Omental fat pad (tissue), 4 donors: ENCODE results near the gene LMO4. TPM values are rescaled to one million over a fixed set of nuclear protein-coding genes. Genes with fewer than 3 reads are reported as not detected.

Experiments used
- ATAC-seq: fragments of 150-250 bp; one replicate; pipeline ENCODE4 v1.9.1; 2016; ENCODE audit warnings: mild to moderate bottlenecking, moderate library complexity; ENCODE audit not compliant: low FRiP score
- DNase-seq: peaks from one replicate; pipeline ENCODE4 v3.0.0-alpha.2; 2019; ENCODE audit warnings: low spot score
- CTCF ChIP-seq, 3 donors: fragments of 450-650 bp; IDR thresholded peaks; one replicate each; pipeline ENCODE4 v1.5.1; 2016 to 2017; ENCODE audit warnings: antibody characterized with exemption in 3 of 3, mild to moderate bottlenecking in 3 of 3, moderate library complexity in 2 of 3
- total RNA-seq, 4 donors: library from RNA; depleted of rRNA; stranded (reverse); fragments of >200 nt; gene quantifications; one replicate each; pipeline ENCODE4 v1.1.0, GENCODE V29; 2016

The LMO4 gene
- total RNA-seq, 4 donors from 2014 or later = 42.0 to 52.9 (median 49.0) TPM

GRCh38 chr1:87294633-87295032 is 34.0 kb upstream of the LMO4 start:
- ATAC-seq (no peak), DNase-seq (no peak)
- TF ChIP-seq CTCF (IDR thresholded peaks at IDR 0.05) = no peak

GRCh38 chr1:87295445-87296110 is 33.1 kb upstream of the LMO4 start:
- DNase-seq (no peak), ATAC-seq (no peak)
- TF ChIP-seq CTCF (IDR thresholded peaks at IDR 0.05) = no peak

GRCh38 chr1:87296206-87296605 is 32.5 kb upstream of the LMO4 start:
- no peak for TF ChIP-seq CTCF (IDR thresholded peaks at IDR 0.05)
- DNase-seq (no peak), ATAC-seq (no peak)

- TF ChIP-seq CTCF (IDR thresholded peaks at IDR 0.05) = no peak
- ATAC-seq (no peak), DNase-seq (no peak)
Observed at GRCh38 chr1:87299661-87300060, 29.0 kb upstream of the LMO4 start.

- TF ChIP-seq CTCF (IDR thresholded peaks at IDR 0.05) = no peak
Observed at GRCh38 chr1:87300628-87301027, 28.1 kb upstream of the LMO4 start.

GRCh38 chr1:87305151-87305550 is 23.5 kb upstream of the LMO4 start:
- DNase-seq (no peak), ATAC-seq (no peak)
- no peak for TF ChIP-seq CTCF (IDR thresholded peaks at IDR 0.05)

More at GRCh38 chr1:87300628-87301027, 28.1 kb upstream of the LMO4 start:
- DNase-seq (no peak), ATAC-seq (no peak)

- no peak for DNase-seq
- no peak for TF ChIP-seq CTCF (IDR thresholded peaks at IDR 0.05)
- no peak for ATAC-seq
Observed at GRCh38 chr1:87305762-87306161, 22.9 kb upstream of the LMO4 start.
